GM23338 (cell line): ENCODE results near the gene TMED3. TPM values are rescaled to one million over a fixed set of nuclear protein-coding genes. Genes with fewer than 3 reads are reported as not detected.

ENCODE experiments used
- ATAC-seq: fragments of 200-7000 bp; cut with Tn5 transposase; 3 replicates; pipeline ENCODE4 v1.9.1; 2020
- DNase-seq: peaks from one replicate; pipeline ENCODE4 v3.0.0-alpha.2; 2015; ENCODE audit warnings: low spot score
- H2AFZ ChIP-seq: fragments of 200-600 bp; sonication (generic); 2 replicates; pipeline ENCODE4 v1.8.0; 2016; ENCODE audit warnings: antibody characterized with exemption, mild to moderate bottlenecking, moderate library complexity
- H3F3A ChIP-seq: fragments of 200-600 bp; sonication (generic); replicated peaks from 2 replicates; pipeline ENCODE4 v1.8.0; 2017; ENCODE audit warnings: antibody characterized with exemption, mixed run types, low read depth
- H3K27ac ChIP-seq: fragments of 200-600 bp; sonication (generic); 2 replicates; pipeline ENCODE4 v1.6.1; 2016; ENCODE audit warnings: low read depth
- H3K27me3 ChIP-seq: fragments of 200-600 bp; sonication (generic); 2 replicates; pipeline ENCODE4 v1.8.0; 2016; ENCODE audit warnings: mild to moderate bottlenecking, mixed run types, moderate library complexity; ENCODE audit not compliant: insufficient read depth
- H3K36me3 ChIP-seq: fragments of 200-600 bp; sonication (generic); 2 replicates; pipeline ENCODE4 v1.8.0; 2016; ENCODE audit warnings: mild to moderate bottlenecking; ENCODE audit not compliant: insufficient read depth
- H3K4me1 ChIP-seq: fragments of 200-600 bp; sonication (generic); 2 replicates; pipeline ENCODE4 v1.8.0; 2016; ENCODE audit warnings: mild to moderate bottlenecking, moderate library complexity; ENCODE audit not compliant: insufficient read depth
- H3K4me2 ChIP-seq: fragments of 200-600 bp; sonication (generic); 2 replicates; pipeline ENCODE4 v1.7.1; 2017; ENCODE audit warnings: mixed run types
- H3K4me3 ChIP-seq: fragments of 200-600 bp; sonication (generic); 2 replicates; pipeline ENCODE4 v1.6.1; 2016; ENCODE audit warnings: mixed run types
- H3K79me2 ChIP-seq: fragments of 200-600 bp; sonication (generic); replicated peaks from 2 replicates; pipeline ENCODE4 v1.8.0; 2017; ENCODE audit warnings: mild to moderate bottlenecking; ENCODE audit not compliant: insufficient read depth
- H3K9me2 ChIP-seq: fragments of 200-600 bp; sonication (generic); 2 replicates; pipeline ENCODE4 v1.8.0; 2017; ENCODE audit not compliant: insufficient read depth
- H4K20me1 ChIP-seq: fragments of 200-600 bp; sonication (generic); replicated peaks from 2 replicates; pipeline ENCODE4 v1.8.0; 2017; ENCODE audit warnings: mild to moderate bottlenecking; ENCODE audit not compliant: insufficient read depth
- H3K27ac Mint-ChIP-seq: 2 replicates; pipeline ENCODE4 v1.8.0; 2020; ENCODE audit warnings: inconsistent platforms, mild to moderate bottlenecking, moderate library complexity, mixed read lengths
- H3K27me3 Mint-ChIP-seq: 3 replicates; pipeline ENCODE4 v1.8.0; 2022; ENCODE audit warnings: low read depth, mild to moderate bottlenecking, moderate library complexity, mixed read lengths, inconsistent platforms; ENCODE audit not compliant: insufficient read depth, poor library complexity
- H3K36me3 Mint-ChIP-seq: 3 replicates; pipeline ENCODE4 v1.8.0; 2021; ENCODE audit warnings: low read depth, mild to moderate bottlenecking, inconsistent platforms, moderate library complexity, mixed read lengths
- H3K4me1 Mint-ChIP-seq: 3 replicates; pipeline ENCODE4 v1.8.0; 2020; ENCODE audit warnings: mild to moderate bottlenecking, inconsistent platforms, mixed read lengths
- H3K4me3 Mint-ChIP-seq: 3 replicates; pipeline ENCODE4 v1.8.0; 2021; ENCODE audit warnings: moderate library complexity, mild to moderate bottlenecking, inconsistent platforms, mixed read lengths
- H3K9me3 Mint-ChIP-seq: 3 replicates; pipeline ENCODE4 v1.8.0; 2020; ENCODE audit warnings: moderate library complexity, mild to moderate bottlenecking, inconsistent platforms, mixed read lengths
- CREB1 ChIP-seq: fragments of 250-450 bp; sonication (Bioruptor Pico); IDR thresholded peaks from 2 replicates; pipeline ENCODE4 v1.5.0; 2020; ENCODE audit warnings: low read depth, mild to moderate bottlenecking, moderate library complexity
- EZH2 ChIP-seq: fragments of 200-600 bp; sonication (generic); IDR thresholded peaks from one replicate; pipeline ENCODE4 v1.8.0; 2017; ENCODE audit warnings: antibody characterized with exemption, mild to moderate bottlenecking, low read depth; ENCODE audit not compliant: unreplicated experiment
- EZH2phosphoT487 ChIP-seq: fragments of 200-600 bp; sonication (generic); IDR thresholded peaks from one replicate; pipeline ENCODE4 v1.8.1; 2018; ENCODE audit warnings: antibody characterized with exemption; ENCODE audit not compliant: unreplicated experiment
- POLR2AphosphoS5 ChIP-seq: IDR thresholded peaks from 2 replicates; pipeline ENCODE4 v1.6.1; 2016; ENCODE audit warnings: antibody characterized with exemption, low read depth
- REST ChIP-seq: IDR thresholded peaks from one replicate; pipeline ENCODE4 v1.6.1; 2018; ENCODE audit warnings: antibody characterized with exemption; ENCODE audit not compliant: unreplicated experiment
- ZNF114 ChIP-seq: fragments of 250-450 bp; sonication (Bioruptor Pico); IDR thresholded peaks from 2 replicates; pipeline ENCODE4 v1.5.0; 2020; ENCODE audit warnings: mild to moderate bottlenecking, moderate library complexity
- polyA plus RNA-seq: library from polyadenylated mRNA; unstranded; fragments of >200 nt; fragmentation: Nextera tagmentation; extraction: Ambion mirVana; gene quantifications from 2 replicates; pipeline ENCODE4 v1.2.1, GENCODE V29; 2016
- total RNA-seq: library from RNA; depleted of rRNA; stranded (reverse); fragments of >200 nt; shearing (Covaris generic); gene quantifications from 2 replicates; pipeline ENCODE4 v1.2.3, GENCODE V29; 2014
- TF ChIP-seq, protein P1 (sequence below): fragments of 250-450 bp; sonication (Bioruptor Pico); IDR thresholded peaks from 2 replicates; pipeline ENCODE4 v1.5.0; 2020; ENCODE audit warnings: mild to moderate bottlenecking, moderate library complexity
- TF ChIP-seq, protein P2 (sequence below), 2 experiments: fragments of 200-600 bp in 1 of 2; sonication (generic) in 1 of 2; conservative IDR thresholded peaks; 2 replicates each; pipeline versions ENCODE4 v1.5.1 to v1.6.1; 2016 to 2017; ENCODE audit warnings: antibody characterized with exemption in 2 of 2, low read depth in 2 of 2, mild to moderate bottlenecking in 2 of 2, moderate library complexity in 1 of 2
- TF ChIP-seq, protein P3 (sequence below): IDR thresholded peaks from 2 replicates; pipeline ENCODE4 v1.6.1; 2016; ENCODE audit warnings: antibody characterized with exemption

Gene TMED3
- total and polyA plus RNA-seq, 2 experiments from 2014 or later, result 33.7 to 49.2 TPM

GRCh38 chr15:79315623-79316328 is 4.9 kb downstream of the TMED3 start:
- peaks cover 4% of the 10 kb centered on the region; the same call in 2 of the 3 replicates for H3K9me3 Mint-ChIP-seq
- DNase-seq (no peak), ATAC-seq (no peak)
- H3K27ac ChIP-seq, result no peak overlapping the region
- H3K27me3 Mint-ChIP-seq, result peaks cover 2% of the 10 kb centered on the region
- no peak overlapping the region for H2AFZ ChIP-seq
- no peak overlapping the region for H3K4me3 ChIP-seq
- H3F3A ChIP-seq, result no peaks in the 10 kb centered on the region
- H3K9me2 ChIP-seq, result no peaks in the 10 kb centered on the region
- H3K27ac Mint-ChIP-seq, result no peak overlapping the region
- H3K79me2 ChIP-seq, result peaks cover 23% of the 10 kb centered on the region
- H3K36me3 ChIP-seq, result peaks cover 41% of the 10 kb centered on the region
- no peak overlapping the region for H3K4me2 ChIP-seq
- H4K20me1 ChIP-seq, result no peaks in the 10 kb centered on the region; the same call in 1 of the 2 replicates
- peaks cover 12% of the 10 kb centered on the region for H3K4me1 Mint-ChIP-seq
- no peaks in the 10 kb centered on the region for H3K27me3 ChIP-seq
- no peak overlapping the region for H3K4me3 Mint-ChIP-seq
- peaks cover 73% of the 10 kb centered on the region for H3K36me3 Mint-ChIP-seq
- peaks cover 10% of the 10 kb centered on the region for H3K4me1 ChIP-seq
- TF ChIP-seq POLR2AphosphoS5 (no peak), ZNF114 (CRISPR knock-in tag) (no peak), EZH2 (no peak), CREB1 (CRISPR knock-in tag) (no peak), EZH2phosphoT487 (no peak), REST (no peak)
- TF ChIP-seq, protein P1, sequence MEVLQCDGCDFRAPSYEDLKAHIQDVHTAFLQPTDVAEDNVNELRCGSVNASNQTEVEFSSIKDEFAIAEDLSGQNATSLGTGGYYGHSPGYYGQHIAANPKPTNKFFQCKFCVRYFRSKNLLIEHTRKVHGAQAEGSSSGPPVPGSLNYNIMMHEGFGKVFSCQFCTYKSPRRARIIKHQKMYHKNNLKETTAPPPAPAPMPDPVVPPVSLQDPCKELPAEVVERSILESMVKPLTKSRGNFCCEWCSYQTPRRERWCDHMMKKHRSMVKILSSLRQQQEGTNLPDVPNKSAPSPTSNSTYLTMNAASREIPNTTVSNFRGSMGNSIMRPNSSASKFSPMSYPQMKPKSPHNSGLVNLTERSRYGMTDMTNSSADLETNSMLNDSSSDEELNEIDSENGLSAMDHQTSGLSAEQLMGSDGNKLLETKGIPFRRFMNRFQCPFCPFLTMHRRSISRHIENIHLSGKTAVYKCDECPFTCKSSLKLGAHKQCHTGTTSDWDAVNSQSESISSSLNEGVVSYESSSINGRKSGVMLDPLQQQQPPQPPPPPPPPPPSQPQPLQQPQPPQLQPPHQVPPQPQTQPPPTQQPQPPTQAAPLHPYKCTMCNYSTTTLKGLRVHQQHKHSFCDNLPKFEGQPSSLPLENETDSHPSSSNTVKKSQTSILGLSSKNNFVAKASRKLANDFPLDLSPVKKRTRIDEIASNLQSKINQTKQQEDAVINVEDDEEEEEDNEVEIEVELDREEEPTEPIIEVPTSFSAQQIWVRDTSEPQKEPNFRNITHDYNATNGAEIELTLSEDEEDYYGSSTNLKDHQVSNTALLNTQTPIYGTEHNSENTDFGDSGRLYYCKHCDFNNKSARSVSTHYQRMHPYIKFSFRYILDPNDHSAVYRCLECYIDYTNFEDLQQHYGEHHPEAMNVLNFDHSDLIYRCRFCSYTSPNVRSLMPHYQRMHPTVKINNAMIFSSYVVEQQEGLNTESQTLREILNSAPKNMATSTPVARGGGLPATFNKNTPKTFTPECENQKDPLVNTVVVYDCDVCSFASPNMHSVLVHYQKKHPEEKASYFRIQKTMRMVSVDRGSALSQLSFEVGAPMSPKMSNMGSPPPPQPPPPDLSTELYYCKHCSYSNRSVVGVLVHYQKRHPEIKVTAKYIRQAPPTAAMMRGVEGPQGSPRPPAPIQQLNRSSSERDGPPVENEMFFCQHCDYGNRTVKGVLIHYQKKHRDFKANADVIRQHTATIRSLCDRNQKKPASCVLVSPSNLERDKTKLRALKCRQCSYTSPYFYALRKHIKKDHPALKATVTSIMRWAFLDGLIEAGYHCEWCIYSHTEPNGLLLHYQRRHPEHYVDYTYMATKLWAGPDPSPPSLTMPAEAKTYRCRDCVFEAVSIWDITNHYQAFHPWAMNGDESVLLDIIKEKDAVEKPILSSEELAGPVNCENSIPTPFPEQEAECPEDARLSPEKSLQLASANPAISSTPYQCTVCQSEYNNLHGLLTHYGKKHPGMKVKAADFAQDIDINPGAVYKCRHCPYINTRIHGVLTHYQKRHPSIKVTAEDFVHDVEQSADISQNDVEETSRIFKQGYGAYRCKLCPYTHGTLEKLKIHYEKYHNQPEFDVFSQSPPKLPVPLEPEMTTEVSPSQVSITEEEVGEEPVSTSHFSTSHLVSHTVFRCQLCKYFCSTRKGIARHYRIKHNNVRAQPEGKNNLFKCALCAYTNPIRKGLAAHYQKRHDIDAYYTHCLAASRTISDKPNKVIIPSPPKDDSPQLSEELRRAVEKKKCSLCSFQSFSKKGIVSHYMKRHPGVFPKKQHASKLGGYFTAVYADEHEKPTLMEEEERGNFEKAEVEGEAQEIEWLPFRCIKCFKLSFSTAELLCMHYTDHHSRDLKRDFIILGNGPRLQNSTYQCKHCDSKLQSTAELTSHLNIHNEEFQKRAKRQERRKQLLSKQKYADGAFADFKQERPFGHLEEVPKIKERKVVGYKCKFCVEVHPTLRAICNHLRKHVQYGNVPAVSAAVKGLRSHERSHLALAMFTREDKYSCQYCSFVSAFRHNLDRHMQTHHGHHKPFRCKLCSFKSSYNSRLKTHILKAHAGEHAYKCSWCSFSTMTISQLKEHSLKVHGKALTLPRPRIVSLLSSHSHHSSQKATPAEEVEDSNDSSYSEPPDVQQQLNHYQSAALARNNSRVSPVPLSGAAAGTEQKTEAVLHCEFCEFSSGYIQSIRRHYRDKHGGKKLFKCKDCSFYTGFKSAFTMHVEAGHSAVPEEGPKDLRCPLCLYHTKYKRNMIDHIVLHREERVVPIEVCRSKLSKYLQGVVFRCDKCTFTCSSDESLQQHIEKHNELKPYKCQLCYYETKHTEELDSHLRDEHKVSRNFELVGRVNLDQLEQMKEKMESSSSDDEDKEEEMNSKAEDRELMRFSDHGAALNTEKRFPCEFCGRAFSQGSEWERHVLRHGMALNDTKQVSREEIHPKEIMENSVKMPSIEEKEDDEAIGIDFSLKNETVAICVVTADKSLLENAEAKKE (CRISPR knock-in tag), result no peak
- TF ChIP-seq, protein P2, sequence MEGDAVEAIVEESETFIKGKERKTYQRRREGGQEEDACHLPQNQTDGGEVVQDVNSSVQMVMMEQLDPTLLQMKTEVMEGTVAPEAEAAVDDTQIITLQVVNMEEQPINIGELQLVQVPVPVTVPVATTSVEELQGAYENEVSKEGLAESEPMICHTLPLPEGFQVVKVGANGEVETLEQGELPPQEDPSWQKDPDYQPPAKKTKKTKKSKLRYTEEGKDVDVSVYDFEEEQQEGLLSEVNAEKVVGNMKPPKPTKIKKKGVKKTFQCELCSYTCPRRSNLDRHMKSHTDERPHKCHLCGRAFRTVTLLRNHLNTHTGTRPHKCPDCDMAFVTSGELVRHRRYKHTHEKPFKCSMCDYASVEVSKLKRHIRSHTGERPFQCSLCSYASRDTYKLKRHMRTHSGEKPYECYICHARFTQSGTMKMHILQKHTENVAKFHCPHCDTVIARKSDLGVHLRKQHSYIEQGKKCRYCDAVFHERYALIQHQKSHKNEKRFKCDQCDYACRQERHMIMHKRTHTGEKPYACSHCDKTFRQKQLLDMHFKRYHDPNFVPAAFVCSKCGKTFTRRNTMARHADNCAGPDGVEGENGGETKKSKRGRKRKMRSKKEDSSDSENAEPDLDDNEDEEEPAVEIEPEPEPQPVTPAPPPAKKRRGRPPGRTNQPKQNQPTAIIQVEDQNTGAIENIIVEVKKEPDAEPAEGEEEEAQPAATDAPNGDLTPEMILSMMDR (conservative IDR thresholded peaks at IDR 0.05; ENCODE audit: low read depth in 2 of 2), result no peak
- TF ChIP-seq, protein P3, sequence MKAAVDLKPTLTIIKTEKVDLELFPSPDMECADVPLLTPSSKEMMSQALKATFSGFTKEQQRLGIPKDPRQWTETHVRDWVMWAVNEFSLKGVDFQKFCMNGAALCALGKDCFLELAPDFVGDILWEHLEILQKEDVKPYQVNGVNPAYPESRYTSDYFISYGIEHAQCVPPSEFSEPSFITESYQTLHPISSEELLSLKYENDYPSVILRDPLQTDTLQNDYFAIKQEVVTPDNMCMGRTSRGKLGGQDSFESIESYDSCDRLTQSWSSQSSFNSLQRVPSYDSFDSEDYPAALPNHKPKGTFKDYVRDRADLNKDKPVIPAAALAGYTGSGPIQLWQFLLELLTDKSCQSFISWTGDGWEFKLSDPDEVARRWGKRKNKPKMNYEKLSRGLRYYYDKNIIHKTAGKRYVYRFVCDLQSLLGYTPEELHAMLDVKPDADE, result no peak
